Kidney epithelial cell (primary cell): ENCODE measurements around the gene MYO1A. TPM values are rescaled to one million over a fixed set of nuclear protein-coding genes. Genes with fewer than 3 reads are reported as not detected.

ENCODE experiments used
- DNase-seq: peaks from one replicate; pipeline ENCODE4 v3.0.0-alpha.2; 2010; ENCODE audit warnings: low read depth
- H3K27me3 ChIP-seq: 2 replicates; pipeline ENCODE4 v1.6.0; 2011; ENCODE audit warnings: low read length; ENCODE audit not compliant: control insufficient read depth, insufficient read depth
- H3K36me3 ChIP-seq: 2 replicates; pipeline ENCODE4 v1.5.1; 2011; ENCODE audit warnings: low read length; ENCODE audit not compliant: control insufficient read depth, insufficient read depth
- H3K4me3 ChIP-seq: 2 replicates; pipeline ENCODE4 v1.5.1; 2011; ENCODE audit warnings: low read depth, mild to moderate bottlenecking, control low read depth, low read length
- total RNA-seq: library from RNA; depleted of rRNA; stranded (reverse); fragments of >200 nt; gene quantifications from 2 replicates; pipeline ENCODE4 v1.2.3, GENCODE V29; 2015
- TF ChIP-seq, protein P1 (sequence below): IDR thresholded peaks from 2 replicates; pipeline ENCODE4 v1.5.1; 2011; ENCODE audit warnings: mild to moderate bottlenecking, moderate library complexity, low read length, control low read depth, inconsistent platforms; ENCODE audit not compliant: insufficient read depth, poor library complexity, severe bottlenecking

Gene MYO1A
- total RNA-seq, 1 donor from 2014 or later = not detected

DNA sequence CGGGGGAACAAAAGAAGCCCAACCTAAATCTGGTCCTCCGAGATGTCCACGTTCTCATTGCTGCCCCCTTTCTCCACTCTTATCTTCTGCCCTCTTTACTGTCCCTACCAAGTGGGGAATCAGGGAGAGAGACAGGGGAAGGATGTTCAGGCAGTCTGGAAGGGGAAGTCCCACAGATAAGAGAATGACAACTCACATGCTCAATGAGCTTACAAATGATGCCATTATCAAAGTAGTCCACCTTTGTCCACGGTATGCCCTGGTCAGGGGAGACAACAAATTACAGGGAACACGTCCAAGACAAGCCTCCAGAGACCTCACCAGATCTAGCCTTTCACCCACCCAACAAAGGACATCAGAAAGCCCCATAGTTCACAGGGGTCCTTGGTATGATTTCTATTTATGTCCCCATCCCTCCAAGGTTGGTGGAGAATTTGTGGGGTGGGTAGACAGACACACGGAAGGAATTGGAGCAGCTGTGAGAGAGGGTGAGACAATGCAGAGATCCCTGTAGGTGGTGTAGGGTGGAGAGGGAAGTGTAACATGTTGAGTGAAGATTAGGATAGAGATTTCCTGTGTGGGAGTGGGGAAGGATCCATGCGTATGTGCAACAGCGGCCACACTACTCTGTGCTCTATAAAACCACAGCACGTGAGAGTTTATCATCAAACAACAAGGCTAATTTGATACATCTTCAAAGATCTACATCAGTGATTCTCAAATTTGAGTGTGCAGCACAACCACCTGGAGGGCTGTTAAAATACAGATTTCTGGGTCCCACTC is 10.7 kb downstream of the MYO1A start:
- Histone ChIP-seq H3K4me3 (no peak overlapping the region), H3K27me3 (peaks cover 3% of the 10 kb centered on the region), H3K36me3 (no peaks in the 10 kb centered on the region)
- TF ChIP-seq, protein P1, sequence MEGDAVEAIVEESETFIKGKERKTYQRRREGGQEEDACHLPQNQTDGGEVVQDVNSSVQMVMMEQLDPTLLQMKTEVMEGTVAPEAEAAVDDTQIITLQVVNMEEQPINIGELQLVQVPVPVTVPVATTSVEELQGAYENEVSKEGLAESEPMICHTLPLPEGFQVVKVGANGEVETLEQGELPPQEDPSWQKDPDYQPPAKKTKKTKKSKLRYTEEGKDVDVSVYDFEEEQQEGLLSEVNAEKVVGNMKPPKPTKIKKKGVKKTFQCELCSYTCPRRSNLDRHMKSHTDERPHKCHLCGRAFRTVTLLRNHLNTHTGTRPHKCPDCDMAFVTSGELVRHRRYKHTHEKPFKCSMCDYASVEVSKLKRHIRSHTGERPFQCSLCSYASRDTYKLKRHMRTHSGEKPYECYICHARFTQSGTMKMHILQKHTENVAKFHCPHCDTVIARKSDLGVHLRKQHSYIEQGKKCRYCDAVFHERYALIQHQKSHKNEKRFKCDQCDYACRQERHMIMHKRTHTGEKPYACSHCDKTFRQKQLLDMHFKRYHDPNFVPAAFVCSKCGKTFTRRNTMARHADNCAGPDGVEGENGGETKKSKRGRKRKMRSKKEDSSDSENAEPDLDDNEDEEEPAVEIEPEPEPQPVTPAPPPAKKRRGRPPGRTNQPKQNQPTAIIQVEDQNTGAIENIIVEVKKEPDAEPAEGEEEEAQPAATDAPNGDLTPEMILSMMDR = no peak
- DNase-seq = no peak

DNA sequence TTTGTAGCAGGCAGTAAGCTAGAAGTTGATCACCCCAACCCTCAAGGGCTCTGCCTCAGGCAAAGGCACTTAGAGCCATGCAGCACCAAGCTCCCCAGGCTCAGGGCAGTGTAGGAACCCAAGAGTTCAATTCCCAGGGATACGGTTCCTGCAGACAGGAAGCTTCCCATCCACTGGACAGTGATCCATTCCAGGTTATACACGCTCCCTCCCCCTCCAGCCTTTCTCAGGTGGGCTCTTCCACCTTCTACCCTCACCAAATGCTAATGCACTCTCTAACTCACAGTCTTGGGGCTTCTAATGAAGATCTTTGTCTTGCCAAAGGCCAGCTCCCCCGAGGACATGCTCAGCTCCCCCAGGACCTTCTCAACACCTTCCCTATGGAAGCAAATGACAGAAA is 12.7 kb downstream of the MYO1A start:
- H3K36me3 ChIP-seq = no peaks in the 10 kb centered on the region
- TF ChIP-seq, protein P1 = no peak
- H3K27me3 ChIP-seq = peaks cover 3% of the 10 kb centered on the region
- DNase-seq = no peak
- no peak overlapping the region for H3K4me3 ChIP-seq

DNA sequence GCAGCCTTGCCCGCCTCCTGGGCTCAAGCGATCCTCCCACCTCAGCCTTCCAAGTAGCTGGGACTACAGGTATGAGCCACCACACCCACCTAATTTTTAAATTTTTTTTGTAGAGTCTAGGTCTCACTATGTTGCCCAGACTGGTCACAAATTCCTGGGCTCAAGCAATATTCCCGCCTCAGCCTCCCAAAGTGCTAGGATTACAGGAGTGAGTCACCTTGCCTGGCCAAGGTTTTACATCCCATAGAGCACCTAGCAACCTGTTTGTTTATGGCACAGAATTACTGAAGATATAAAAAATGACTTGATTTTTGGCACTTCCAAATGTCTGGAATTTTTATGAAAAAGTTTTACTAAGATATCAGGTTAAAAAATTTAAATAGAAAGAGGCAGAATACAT is 16.5 kb downstream of the MYO1A start:
- Histone ChIP-seq H3K36me3 (no peaks in the 10 kb centered on the region), H3K4me3 (no peak overlapping the region), H3K27me3 (no peaks in the 10 kb centered on the region)
- TF ChIP-seq, protein P1 = no peak
- DNase-seq = no peak

DNA sequence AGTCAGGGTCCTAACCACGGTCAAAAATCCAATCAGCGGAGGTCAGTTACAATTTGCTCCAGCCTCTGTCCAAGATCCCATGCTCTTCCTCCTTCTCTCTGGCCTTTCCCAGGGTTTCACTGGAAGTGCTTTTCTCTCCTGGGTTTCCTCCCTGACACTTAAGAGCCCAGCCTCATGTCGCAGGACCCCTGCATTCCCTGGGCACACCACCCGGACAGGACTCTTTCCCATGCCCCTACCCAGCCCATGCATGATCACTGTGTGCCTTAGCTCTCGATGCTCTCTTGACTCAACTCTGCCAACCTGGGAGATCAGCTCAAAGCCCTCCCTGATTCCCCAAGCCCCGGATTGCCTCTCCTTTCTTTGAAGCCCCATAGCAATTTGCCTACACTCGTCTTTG is 18.1 kb downstream of the MYO1A start:
- TF ChIP-seq, protein P1 = no peak
- Histone ChIP-seq H3K27me3 (peaks cover 10% of the 10 kb centered on the region), H3K4me3 (no peak overlapping the region)

DNA sequence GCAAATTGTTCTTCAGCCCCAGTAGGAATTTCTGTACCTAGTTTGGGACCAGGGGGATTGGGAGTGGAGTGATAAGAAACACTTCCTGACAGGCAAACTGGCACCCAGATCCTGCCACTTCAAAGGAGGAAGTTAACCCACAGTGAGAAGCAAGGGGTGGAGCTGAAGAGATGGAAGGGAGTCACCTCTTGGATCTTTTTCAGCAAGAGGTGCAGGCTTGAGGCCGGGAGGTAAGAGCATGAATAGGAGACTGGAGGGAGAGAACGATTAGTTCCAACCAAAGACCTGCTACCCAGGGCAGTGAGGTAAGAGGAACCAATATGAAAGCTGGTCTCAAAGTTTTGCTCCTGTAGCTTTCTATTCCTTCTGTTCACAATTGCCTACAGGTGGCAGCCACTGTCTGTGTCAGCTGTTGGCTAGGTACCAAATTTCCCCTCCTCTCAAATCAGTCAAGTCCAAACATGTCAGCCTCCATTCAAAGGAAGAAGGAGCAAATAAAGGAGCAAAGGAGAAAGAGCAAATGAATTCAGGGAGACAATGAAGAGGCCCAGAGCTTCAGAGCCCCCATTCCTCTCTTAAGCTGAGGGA is 18.7 kb downstream of the MYO1A start:
- Histone ChIP-seq H3K4me3 (no peak overlapping the region), H3K36me3 (no peaks in the 10 kb centered on the region), H3K27me3 (peaks cover 12% of the 10 kb centered on the region)
- TF ChIP-seq, protein P1 = no peak
- DNase-seq = no peak

More for the DNA sequence above, 18.1 kb downstream of the MYO1A start:
- H3K36me3 ChIP-seq = no peaks in the 10 kb centered on the region
- DNase-seq = no peak
